Naive B cell (primary cell): ENCODE results near the gene GLMP. TPM values are rescaled to one million over a fixed set of nuclear protein-coding genes. Genes with fewer than 3 reads are reported as not detected.
A peak's percentile ranks its signal among the peaks of the same experiment; 100 is the strongest.

Experiments
- ATAC-seq, 2 donors: fragments of 150-1000 bp; cut with Tn5 transposase; 2 replicates each; pipeline ENCODE4 v1.10.0; 2021; ENCODE audit warnings: low read depth in 2 of 2, mild to moderate bottlenecking in 2 of 2, moderate library complexity in 2 of 2
- DNase-seq: peaks from one replicate; pipeline ENCODE4 v3.0.0; 2022
- H3K27ac Mint-ChIP-seq, 6 donors: one replicate each; pipeline ENCODE4 v1.8.0; 2020 to 2022; ENCODE audit warnings: mild to moderate bottlenecking in 6 of 6, mixed read lengths in 6 of 6, moderate library complexity in 5 of 6, inconsistent platforms in 2 of 6
- H3K27me3 Mint-ChIP-seq, 3 donors: one replicate each; pipeline ENCODE4 v1.8.0; 2021 to 2022; ENCODE audit warnings: mixed read lengths in 3 of 3, mild to moderate bottlenecking in 1 of 3
- H3K36me3 Mint-ChIP-seq, 2 donors: one replicate each; pipeline ENCODE4 v1.8.0; 2020 to 2022; ENCODE audit warnings: mixed read lengths in 2 of 2, inconsistent platforms in 1 of 2, mild to moderate bottlenecking in 1 of 2
- H3K4me1 Mint-ChIP-seq, 3 donors: one replicate each; pipeline ENCODE4 v1.8.0; 2020 to 2022; ENCODE audit warnings: mixed read lengths in 3 of 3, inconsistent platforms in 1 of 3, mild to moderate bottlenecking in 1 of 3, moderate library complexity in 1 of 3
- H3K4me3 Mint-ChIP-seq, 8 donors: one replicate each; pipeline ENCODE4 v1.8.0; 2020 to 2022; ENCODE audit warnings: mild to moderate bottlenecking in 8 of 8, mixed read lengths in 8 of 8, moderate library complexity in 8 of 8, inconsistent platforms in 2 of 8
- H3K9me3 Mint-ChIP-seq, 7 donors: one replicate each; pipeline ENCODE4 v1.8.0; 2020 to 2022; ENCODE audit warnings: mixed read lengths in 7 of 7, mild to moderate bottlenecking in 5 of 7, inconsistent platforms in 2 of 7, moderate library complexity in 1 of 7
- polyA plus RNA-seq, 6 donors: library from polyadenylated mRNA; unstranded; fragments of 300-500 nt; fragmentation: Illumina TruSeq; gene quantifications; one replicate each; pipeline ENCODE4 v1.2.3, GENCODE V29; 2021; ENCODE audit warnings: low read depth in 6 of 6

The GLMP gene
- polyA plus RNA-seq, 6 donors from 2014 or later = 6.3 to 13.4 (median 8.9) TPM

- no peak for ATAC-seq
- peaks cover 19 to 45% of the 10 kb centered on the region in 2 donors for H3K36me3 Mint-ChIP-seq
- no peak overlapping the region for H3K4me3 Mint-ChIP-seq
- H3K9me3 Mint-ChIP-seq = no peaks in the 10 kb centered on the region
- no peak for DNase-seq
- no peak overlapping the region for H3K27ac Mint-ChIP-seq
- peaks cover 0 to 2% (median 0%) of the 10 kb centered on the region in 3 donors for H3K4me1 Mint-ChIP-seq
- H3K27me3 Mint-ChIP-seq = no peaks in the 10 kb centered on the region
Measured at GRCh38 chr1:156258859-156259258, 36.6 kb downstream of the GLMP start.

- Mint-ChIP-seq H3K36me3 (peaks cover 20 to 45% of the 10 kb centered on the region in 2 donors), H3K27ac (peak overlapping the region in 2 of 6 donors; percentile 34 to 64), H3K27me3 (no peaks in the 10 kb centered on the region), H3K9me3 (no peaks in the 10 kb centered on the region), H3K4me1 (peaks cover 0 to 2% (median 0%) of the 10 kb centered on the region in 3 donors), H3K4me3 (no peak overlapping the region)
- ATAC-seq (no peak), DNase-seq (no peak)
Measured at GRCh38 chr1:156257711-156258110, 37.8 kb downstream of the GLMP start.

GRCh38 chr1:156253634-156254033 is 41.8 kb downstream of the GLMP start:
- H3K4me3 Mint-ChIP-seq = no peak overlapping the region
- peaks cover 5 to 34% of the 10 kb centered on the region in 2 donors for H3K36me3 Mint-ChIP-seq

GRCh38 chr1:156251527-156251926 is 44.0 kb downstream of the GLMP start:
- ATAC-seq (no peak), DNase-seq (no peak)
- H3K36me3 Mint-ChIP-seq = peaks cover 5 to 27% of the 10 kb centered on the region in 2 donors
- H3K4me3 Mint-ChIP-seq = no peak overlapping the region
- no peaks in the 10 kb centered on the region for H3K27me3 Mint-ChIP-seq
- no peak overlapping the region for H3K27ac Mint-ChIP-seq
- no peaks in the 10 kb centered on the region for H3K4me1 Mint-ChIP-seq
- no peaks in the 10 kb centered on the region for H3K9me3 Mint-ChIP-seq

More at GRCh38 chr1:156253634-156254033, 41.8 kb downstream of the GLMP start:
- no peak for DNase-seq
- ATAC-seq = no peak
- no peaks in the 10 kb centered on the region for H3K27me3 Mint-ChIP-seq
- H3K4me1 Mint-ChIP-seq = no peaks in the 10 kb centered on the region
- no peaks in the 10 kb centered on the region for H3K9me3 Mint-ChIP-seq
- no peak overlapping the region for H3K27ac Mint-ChIP-seq

- H3K36me3 Mint-ChIP-seq = peaks cover 5 to 27% of the 10 kb centered on the region in 2 donors
- no peaks in the 10 kb centered on the region for H3K9me3 Mint-ChIP-seq
- H3K27me3 Mint-ChIP-seq = peaks cover 0 to 11% (median 8%) of the 10 kb centered on the region in 3 donors
- H3K27ac Mint-ChIP-seq = peak overlapping the region in 2 of 6 donors; percentile 39 to 41
- peak overlapping the region in 1 of 8 donors; percentile 61 for H3K4me3 Mint-ChIP-seq
- ATAC-seq (no peak), DNase-seq (no peak)
- H3K4me1 Mint-ChIP-seq = peaks cover 10 to 18% (median 12%) of the 10 kb centered on the region in 3 donors
Measured at GRCh38 chr1:156249593-156249992, 45.9 kb downstream of the GLMP start.

GRCh38 chr1:156248323-156248683 is 47.2 kb downstream of the GLMP start:
- no peaks in the 10 kb centered on the region for H3K9me3 Mint-ChIP-seq
- peaks cover 13 to 20% (median 16%) of the 10 kb centered on the region in 3 donors for H3K4me1 Mint-ChIP-seq
- DNase-seq (no peak), ATAC-seq (peak in 1 of 2 donors; percentile 26)
- no peak overlapping the region for H3K27ac Mint-ChIP-seq
- peaks cover 0 to 23% (median 10%) of the 10 kb centered on the region in 3 donors for H3K27me3 Mint-ChIP-seq
- no peak overlapping the region for H3K4me3 Mint-ChIP-seq
- H3K36me3 Mint-ChIP-seq = peaks cover 0 to 16% of the 10 kb centered on the region in 2 donors

- ATAC-seq (no peak), DNase-seq (no peak)
- H3K27ac Mint-ChIP-seq = peak within 1 kb of the TSS in 2 of 6 donors; percentile 36 to 78
- H3K27me3 Mint-ChIP-seq = peaks cover 0 to 23% (median 10%) of the 10 kb centered on the region in 3 donors
- peaks cover 0 to 10% of the 10 kb centered on the region in 2 donors for H3K36me3 Mint-ChIP-seq
- no peaks in the 10 kb centered on the region for H3K9me3 Mint-ChIP-seq
- H3K4me3 Mint-ChIP-seq = peak within 1 kb of the TSS in 3 of 8 donors; percentile 24 to 64 (median 33)
- H3K4me1 Mint-ChIP-seq = peaks cover 13 to 20% (median 16%) of the 10 kb centered on the region in 3 donors
Measured at GRCh38 chr1:156247460-156248322, 47.8 kb downstream of the GLMP start, which contains the start of gene PAQR6. Gene PAQR6, minus strand, starts transcription at chr1:156248056. Its CDS starts 1,325 bp downstream, at chr1:156246731.

GRCh38 chr1:156246781-156247459 is 48.6 kb downstream of the GLMP start:
- H3K4me1 Mint-ChIP-seq = peaks cover 13 to 20% (median 16%) of the 10 kb centered on the region in 3 donors
- no peak overlapping the region for H3K27ac Mint-ChIP-seq
- peaks cover 0 to 8% of the 10 kb centered on the region in 2 donors for H3K36me3 Mint-ChIP-seq
- no peak for ATAC-seq
- DNase-seq = no peak
- H3K4me3 Mint-ChIP-seq = no peak overlapping the region
- peaks cover 0 to 23% (median 10%) of the 10 kb centered on the region in 3 donors for H3K27me3 Mint-ChIP-seq
- H3K9me3 Mint-ChIP-seq = no peaks in the 10 kb centered on the region

- DNase-seq (no peak), ATAC-seq (no peak)
- H3K27ac Mint-ChIP-seq = no peak overlapping the region
- peak overlapping the region in 6 of 8 donors; percentile 36 to 85 (median 54) for H3K4me3 Mint-ChIP-seq
- peaks cover 0 to 23% (median 10%) of the 10 kb centered on the region in 3 donors for H3K27me3 Mint-ChIP-seq
- H3K9me3 Mint-ChIP-seq = no peaks in the 10 kb centered on the region
- peaks cover 13 to 20% (median 16%) of the 10 kb centered on the region in 3 donors for H3K4me1 Mint-ChIP-seq
- H3K36me3 Mint-ChIP-seq = peaks cover 0 to 8% of the 10 kb centered on the region in 2 donors
Measured at GRCh38 chr1:156246241-156246780, 49.2 kb downstream of the GLMP start.

GRCh38 chr1:156245451-156246232 is 49.8 kb downstream of the GLMP start:
- Mint-ChIP-seq H3K9me3 (no peaks in the 10 kb centered on the region), H3K4me3 (peak overlapping the region; percentile 66 to 90 (median 82)), H3K36me3 (peaks cover 0 to 6% of the 10 kb centered on the region in 2 donors), H3K27me3 (peaks cover 0 to 23% (median 10%) of the 10 kb centered on the region in 3 donors), H3K4me1 (peaks cover 13 to 20% (median 16%) of the 10 kb centered on the region in 3 donors), H3K27ac (peak overlapping the region in 1 of 6 donors; percentile 30)
- peak; percentile 63 to 70 for ATAC-seq
- DNase-seq = peak; percentile 19

- peaks cover 13 to 20% (median 16%) of the 10 kb centered on the region in 3 donors for H3K4me1 Mint-ChIP-seq
- ATAC-seq (no peak), DNase-seq (no peak)
- peak overlapping the region; percentile 51 to 86 (median 78) for H3K4me3 Mint-ChIP-seq
- no peaks in the 10 kb centered on the region for H3K9me3 Mint-ChIP-seq
- H3K27ac Mint-ChIP-seq = peak overlapping the region in 2 of 6 donors; percentile 41 to 53
- H3K36me3 Mint-ChIP-seq = peaks cover 3 to 5% of the 10 kb centered on the region in 2 donors
- peaks cover 0 to 23% (median 10%) of the 10 kb centered on the region in 3 donors for H3K27me3 Mint-ChIP-seq
Measured at GRCh38 chr1:156244712-156245111, 50.8 kb downstream of the GLMP start.

GRCh38 chr1:156244126-156244525 is 51.4 kb downstream of the GLMP start:
- H3K27ac Mint-ChIP-seq = peak overlapping the region in 2 of 6 donors; percentile 41 to 53

More at GRCh38 chr1:156244126-156244525, 51.4 kb downstream of the GLMP start:
- ATAC-seq = no peak
- no peak for DNase-seq
- Mint-ChIP-seq H3K4me3 (peak overlapping the region in 2 of 8 donors; percentile 66 to 85), H3K27me3 (peaks cover 0 to 23% (median 10%) of the 10 kb centered on the region in 3 donors), H3K36me3 (peaks cover 4 to 11% of the 10 kb centered on the region in 2 donors), H3K4me1 (peaks cover 13 to 20% (median 16%) of the 10 kb centered on the region in 3 donors), H3K9me3 (no peaks in the 10 kb centered on the region)
